Lower leg skin (tissue), 4 donors: Measurements from ENCODE around the gene SLC44A3. TPM values are rescaled to one million over a fixed set of nuclear protein-coding genes. Genes with fewer than 3 reads are reported as not detected.

Source experiments
- DNase-seq, 2 donors: peaks; one replicate each; pipeline ENCODE4 v3.0.0-alpha.2; 2019; ENCODE audit warnings: low spot score in 2 of 2
- H3K4me3 ChIP-seq: fragments of 200-600 bp; sonication (generic); 2 replicates; pipeline ENCODE4 v1.5.1; 2017; ENCODE audit warnings: mild to moderate bottlenecking, low read depth; ENCODE audit not compliant: poor library complexity, severe bottlenecking
- POLR2A ChIP-seq, 2 donors: fragments of 450-650 bp; IDR thresholded peaks; one replicate each; pipeline ENCODE4 v1.6.1; 2016 to 2017; ENCODE audit warnings: antibody characterized with exemption in 2 of 2, mild to moderate bottlenecking in 1 of 2, moderate library complexity in 1 of 2
- WGBS, 2 donors: methylation state at CpG; one replicate each; pipeline ENCODE4 v1.1.5; 2018; 5-methylcytosine and 5-hydroxymethylcytosine counted together
- intact Hi-C: fragments of 100-400 bp; cut with DNase I; formaldehyde crosslinking; loops from one replicate; pipeline ENCODE4 v1.15.0; 2023; ENCODE audit warnings: low total_unique reads
- total RNA-seq, 4 donors: library from RNA; depleted of rRNA; stranded (reverse); fragments of >200 nt; gene quantifications; one replicate each; pipeline ENCODE4 v1.1.0, GENCODE V29; 2016
- TF ChIP-seq, protein P1 (sequence below), 3 donors: fragments of 450-650 bp; IDR thresholded peaks; one replicate each; pipeline ENCODE4 v1.5.1; 2016; ENCODE audit warnings: antibody characterized with exemption in 3 of 3, mild to moderate bottlenecking in 3 of 3, moderate library complexity in 2 of 3

Gene SLC44A3
- total RNA-seq, 4 donors from 2014 or later, result 5.4 to 10.5 (median 6.1) TPM

DNA sequence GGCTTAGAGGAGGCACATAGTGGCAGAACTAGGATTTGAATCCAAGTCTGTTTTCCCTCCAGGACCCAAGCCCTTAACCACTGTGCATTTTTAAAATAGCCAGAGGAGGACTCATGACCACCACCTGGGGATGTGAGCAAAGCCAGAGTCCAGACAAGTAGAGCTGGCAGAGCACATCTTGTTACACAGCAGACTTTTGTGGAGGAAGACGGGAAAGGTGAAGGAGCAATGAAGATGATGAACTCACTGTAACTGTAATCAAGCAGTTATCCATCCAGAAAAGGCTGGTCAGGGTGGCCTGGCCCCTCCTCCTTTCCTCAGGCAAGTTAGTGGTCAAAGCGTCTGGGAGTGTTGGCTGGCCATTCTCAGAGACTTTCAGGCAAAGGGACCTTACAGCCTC lies 50.9 kb downstream of the SLC44A3 start:
- TF ChIP-seq, protein P1, sequence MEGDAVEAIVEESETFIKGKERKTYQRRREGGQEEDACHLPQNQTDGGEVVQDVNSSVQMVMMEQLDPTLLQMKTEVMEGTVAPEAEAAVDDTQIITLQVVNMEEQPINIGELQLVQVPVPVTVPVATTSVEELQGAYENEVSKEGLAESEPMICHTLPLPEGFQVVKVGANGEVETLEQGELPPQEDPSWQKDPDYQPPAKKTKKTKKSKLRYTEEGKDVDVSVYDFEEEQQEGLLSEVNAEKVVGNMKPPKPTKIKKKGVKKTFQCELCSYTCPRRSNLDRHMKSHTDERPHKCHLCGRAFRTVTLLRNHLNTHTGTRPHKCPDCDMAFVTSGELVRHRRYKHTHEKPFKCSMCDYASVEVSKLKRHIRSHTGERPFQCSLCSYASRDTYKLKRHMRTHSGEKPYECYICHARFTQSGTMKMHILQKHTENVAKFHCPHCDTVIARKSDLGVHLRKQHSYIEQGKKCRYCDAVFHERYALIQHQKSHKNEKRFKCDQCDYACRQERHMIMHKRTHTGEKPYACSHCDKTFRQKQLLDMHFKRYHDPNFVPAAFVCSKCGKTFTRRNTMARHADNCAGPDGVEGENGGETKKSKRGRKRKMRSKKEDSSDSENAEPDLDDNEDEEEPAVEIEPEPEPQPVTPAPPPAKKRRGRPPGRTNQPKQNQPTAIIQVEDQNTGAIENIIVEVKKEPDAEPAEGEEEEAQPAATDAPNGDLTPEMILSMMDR (IDR thresholded peaks at IDR 0.05), result no peak
- TF ChIP-seq POLR2A (IDR thresholded peaks at IDR 0.05), result no peak
- intact Hi-C loops, result no loop called here

DNA sequence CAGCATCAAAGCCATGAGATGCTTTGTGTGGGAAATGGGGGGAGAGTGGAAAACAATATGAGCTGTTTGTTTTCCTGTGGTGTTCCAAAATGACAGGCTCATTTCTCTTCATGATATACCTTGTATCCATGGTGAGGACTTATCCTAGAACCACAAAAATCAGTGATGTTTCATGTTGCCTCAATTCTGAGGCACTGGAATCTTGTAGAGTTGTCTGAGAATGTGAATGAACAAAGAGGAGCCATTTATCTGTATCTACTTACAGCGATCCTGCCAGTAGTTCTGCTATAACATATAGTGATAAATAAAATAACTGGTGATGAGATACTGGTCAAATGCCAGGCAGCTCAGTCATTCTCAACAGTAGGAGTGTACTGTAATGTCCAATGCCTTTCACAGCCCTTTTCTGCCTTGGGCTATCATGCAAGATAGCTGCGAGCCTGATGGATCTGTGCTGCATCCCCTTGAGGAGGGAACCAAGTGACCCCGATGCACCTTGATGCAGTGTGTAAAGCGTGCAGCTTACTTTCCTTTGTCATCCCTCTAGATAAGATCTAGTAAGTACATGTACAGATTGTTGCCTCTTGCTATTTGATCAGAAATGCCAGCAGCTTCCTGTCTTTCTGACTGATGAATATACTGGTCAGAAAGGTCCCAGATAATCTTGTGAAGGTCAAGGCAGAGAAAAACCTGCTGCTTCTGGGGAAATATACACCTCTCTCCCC lies 52.8 kb downstream of the SLC44A3 start:
- 59 to 63% methylated on average over 4 of the region's 4 CpGs for whole genome bisulfite sequencing, 2 donors
- DNase-seq, result no peak
- TF ChIP-seq POLR2A (IDR thresholded peaks at IDR 0.05), result no peak
- TF ChIP-seq, protein P1 (IDR thresholded peaks at IDR 0.05), result no peak
- H3K4me3 ChIP-seq, result no peak overlapping the region
- intact Hi-C loops, result no loop called here

More for the DNA sequence above, 50.9 kb downstream of the SLC44A3 start:
- 87 to 88% methylated on average over 2 of the region's 2 CpGs for WGBS, 2 donors
- DNase-seq, result no peak
- no peak overlapping the region for H3K4me3 ChIP-seq

DNA sequence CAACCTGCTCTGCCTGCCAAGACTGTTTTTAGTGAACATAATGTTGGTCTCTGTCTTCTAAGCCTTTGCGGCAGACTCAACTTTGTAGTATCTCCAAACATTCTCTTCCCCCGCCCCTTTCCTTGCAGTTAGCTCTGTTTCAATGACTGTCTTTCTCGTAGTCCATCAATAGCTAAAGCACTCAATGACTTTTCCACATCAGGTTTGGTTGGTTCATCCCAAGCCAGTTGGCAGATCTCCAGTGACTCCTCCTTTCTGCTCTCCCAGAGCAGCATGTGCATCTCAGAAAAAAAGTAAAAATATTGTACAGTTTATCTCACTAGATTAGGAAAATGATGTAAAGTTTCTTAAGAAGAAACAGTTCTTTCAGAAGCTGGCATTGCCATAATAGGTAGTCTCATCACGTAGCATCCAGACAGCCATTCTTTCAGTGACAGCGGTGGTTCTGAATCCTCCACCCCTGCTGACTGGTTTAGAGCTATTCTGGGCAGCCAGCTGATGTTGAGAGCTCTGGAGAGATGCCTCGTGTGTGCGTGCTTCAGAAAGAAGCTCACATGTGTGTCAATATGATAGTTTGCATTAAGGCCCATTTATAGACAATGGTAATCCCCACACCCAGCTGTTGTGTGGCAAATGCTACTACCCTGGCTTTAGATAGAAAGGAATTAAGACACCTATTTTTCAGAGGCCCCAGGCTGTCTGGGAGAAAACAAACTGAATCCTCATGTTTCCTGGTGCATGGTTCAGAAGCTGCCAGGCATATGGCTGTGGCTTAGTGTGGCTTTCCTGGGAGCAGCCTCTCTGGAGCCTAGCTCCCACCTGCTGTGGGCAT lies 53.6 kb downstream of the SLC44A3 start:
- DNase-seq, result peak in 1 of 2 donors; percentile 58
- 35% methylated on average over 7 of the region's 7 CpGs for WGBS, 2 donors
- no peak overlapping the region for H3K4me3 ChIP-seq
- intact Hi-C loops, result no loop called here
- TF ChIP-seq, protein P1 (IDR thresholded peaks at IDR 0.05), result no peak
- no peak for TF ChIP-seq POLR2A (IDR thresholded peaks at IDR 0.05)

DNA sequence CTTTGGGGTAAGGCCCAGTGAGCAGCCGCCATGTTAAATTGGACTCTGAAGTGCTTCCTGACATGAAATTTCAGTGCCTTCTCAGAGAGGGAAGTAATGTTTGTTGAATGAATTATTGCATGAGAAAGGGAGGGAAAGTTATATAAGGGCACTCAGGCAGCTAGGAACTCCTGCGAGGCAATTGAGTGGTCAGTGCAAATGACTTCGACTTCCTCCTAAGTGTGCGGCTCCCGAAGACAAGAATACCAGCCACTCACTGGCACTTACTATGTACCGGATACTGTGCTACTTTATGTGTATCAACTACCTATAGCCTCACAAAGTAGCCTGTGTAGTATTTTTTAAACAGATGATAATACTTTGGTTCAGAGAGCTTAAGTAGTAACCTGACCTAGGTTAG lies 54.3 kb downstream of the SLC44A3 start:
- 91 to 93% methylated on average over 6 of the region's 6 CpGs for WGBS, 2 donors
- no peak for DNase-seq
- intact Hi-C loops, result no loop called here
- TF ChIP-seq, protein P1 (IDR thresholded peaks at IDR 0.05), result no peak
- no peak for TF ChIP-seq POLR2A (IDR thresholded peaks at IDR 0.05)
- H3K4me3 ChIP-seq, result no peak overlapping the region

DNA sequence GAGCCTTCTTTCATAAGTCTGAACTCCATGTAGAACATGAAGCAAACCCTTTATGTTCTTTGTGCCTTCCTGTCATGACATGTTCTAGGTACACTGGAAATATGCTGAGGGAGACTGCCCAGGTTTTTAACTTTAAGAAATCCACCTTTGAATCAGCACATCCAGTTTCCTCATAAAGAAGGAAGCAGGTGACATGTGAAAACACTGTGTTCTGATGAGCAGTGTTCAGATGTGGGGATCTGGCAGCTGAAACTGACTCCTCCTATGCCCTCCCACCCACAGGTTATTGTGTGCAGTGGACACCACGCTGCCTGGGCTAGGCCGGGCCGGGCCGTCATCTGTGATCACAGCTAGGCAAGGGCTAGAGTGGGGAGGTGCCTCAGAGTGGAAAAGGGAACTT lies 55.6 kb downstream of the SLC44A3 start:
- 58 to 59% methylated on average over 4 of the region's 4 CpGs for WGBS, 2 donors

More for the DNA sequence above, 55.6 kb downstream of the SLC44A3 start:
- no peak overlapping the region for H3K4me3 ChIP-seq
- no peak for DNase-seq
- intact Hi-C loops, result no loop called here
- TF ChIP-seq POLR2A (IDR thresholded peaks at IDR 0.05), result no peak
- TF ChIP-seq, protein P1 (IDR thresholded peaks at IDR 0.05), result no peak
